HepG2 (cell line): ENCODE measurements around the gene MLLT10. TPM values are rescaled to one million over a fixed set of nuclear protein-coding genes. Genes with fewer than 3 reads are reported as not detected.

Experiments used
- ATAC-seq: fragments of 200-7000 bp; cut with Tn5 transposase; 3 replicates; pipeline ENCODE4 v1.9.1; 2020; ENCODE audit warnings: mild to moderate bottlenecking, moderate library complexity
- BruUV-seq: library from RNA; stranded (reverse); fragments of 400-500 nt; replicated peaks from 2 replicates; lab custom pipeline; 2021; lab: Mats Ljungman, UMichigan
- CTCF ChIA-PET: fragments of 300-600 bp; formaldehyde crosslinking; extraction: SDS; loops from one replicate; lab custom pipeline; 2021; ENCODE audit warnings: low total read pairs, inconsistent platforms, low intra/inter-chr PET ratio; lab: Yijun Ruan, JAX
- POLR2A ChIA-PET: fragments of 350-600 bp; sonication (Branson Sonifier 250); formaldehyde crosslinking; loops from one replicate; lab custom pipeline; 2020; ENCODE audit warnings: antibody characterized with exemption, inconsistent platforms; lab: Yijun Ruan, JAX
- DNase-seq: peaks from one replicate; pipeline ENCODE4 v3.0.0-alpha.2; 2015; ENCODE audit warnings: low spot score
- FAIRE-seq: peaks from 3 replicates; lab custom pipeline; 2011; peaks lifted over from hg19 to GRCh38; lab: Jason Lieb, UNC
- H2AFZ ChIP-seq: one replicate; pipeline ENCODE4 v1.6.1; 2011; ENCODE audit warnings: low read length, inconsistent platforms
- H3K27ac ChIP-seq: fragments of 300-600 bp; 3 replicates; pipeline ENCODE4 v1.8.0; 2011; ENCODE audit warnings: mixed run types, mild to moderate bottlenecking, mixed read lengths, low read length, inconsistent platforms; ENCODE audit not compliant: insufficient read depth; ENCODE audit errors: extremely low read length
- H3K27me3 ChIP-seq, 2 experiments: fragments of 200-600 bp in 1 of 2; 2 replicates in 1 of 2; 3 replicates in 1 of 2; pipeline versions ENCODE4 v1.6.0 to v1.8.0; 2011; ENCODE audit warnings: low read length in 2 of 2, mild to moderate bottlenecking in 2 of 2, moderate library complexity in 2 of 2, inconsistent platforms in 1 of 2; ENCODE audit not compliant: insufficient read depth in 2 of 2, control insufficient read depth in 1 of 2
- H3K36me3 ChIP-seq, 2 experiments: fragments of 200-600 bp in 1 of 2; replicated peaks in 1 of 2; 2 replicates in 1 of 2; 3 replicates in 1 of 2; pipeline versions ENCODE4 v1.5.1 to v1.8.0; 2011; ENCODE audit warnings: low read length in 2 of 2, inconsistent platforms in 1 of 2; ENCODE audit not compliant: insufficient read depth in 2 of 2, control insufficient read depth in 1 of 2
- H3K4me1 ChIP-seq: 2 replicates; pipeline ENCODE4 v1.5.1; 2012; ENCODE audit warnings: low read length, inconsistent platforms; ENCODE audit not compliant: insufficient read depth
- H3K4me2 ChIP-seq: 2 replicates; pipeline ENCODE4 v1.6.0; 2011; ENCODE audit warnings: low read depth, low read length, inconsistent platforms
- H3K4me3 ChIP-seq, 3 experiments: fragments of 200-600 bp in 1 of 3; sonication (generic), shearing (Covaris generic) in 1 of 3; replicated peaks in 1 of 3; 2 replicates each; pipeline ENCODE4 v1.5.1; 2011 to 2016; ENCODE audit warnings: low read length in 3 of 3, inconsistent platforms in 2 of 3, low read depth in 2 of 3, mild to moderate bottlenecking in 2 of 3, control low read depth in 1 of 3, mixed read lengths in 1 of 3; ENCODE audit not compliant: insufficient read depth in 1 of 3
- H3K79me2 ChIP-seq: one replicate; pipeline ENCODE4 v1.6.1; 2011; ENCODE audit warnings: low read length, inconsistent platforms; ENCODE audit not compliant: insufficient read depth
- H3K9ac ChIP-seq: 2 replicates; pipeline ENCODE4 v1.6.0; 2011; ENCODE audit warnings: mild to moderate bottlenecking, low read depth, low read length, inconsistent platforms; ENCODE audit not compliant: insufficient read depth
- H3K9me3 ChIP-seq: 2 replicates; pipeline ENCODE4 v1.5.1; 2012; ENCODE audit warnings: mild to moderate bottlenecking, low read length
- H4K20me1 ChIP-seq: 2 replicates; pipeline ENCODE4 v1.6.0; 2011; ENCODE audit warnings: inconsistent platforms, mild to moderate bottlenecking, low read length, moderate library complexity; ENCODE audit not compliant: insufficient read depth
- ATF7-NPFF ChIP-seq: sonication (generic); formaldehyde crosslinking; IDR thresholded peaks from 2 replicates; pipeline ENCODE4 v1.8.1; 2023; ENCODE audit warnings: mild to moderate bottlenecking, low read depth, missing genetic modification reagents, moderate library complexity
- BHLHE40 ChIP-seq: IDR thresholded peaks from 2 replicates; pipeline ENCODE4 v1.6.1; 2011; ENCODE audit warnings: low read length, improper control_type of control experiment
- CBX2 ChIP-seq, 2 experiments: fragments of 200-600 bp in 1 of 2; sonication (generic); formaldehyde crosslinking in 1 of 2; IDR thresholded peaks; 2 replicates each; pipeline versions ENCODE4 v1.7.0 to v1.8.1; 2018 to 2022; ENCODE audit warnings: low read depth in 2 of 2, low read length in 1 of 2, mild to moderate bottlenecking in 1 of 2, missing genetic modification reagents in 1 of 2
- FOXJ3 ChIP-seq: sonication (generic); formaldehyde crosslinking; IDR thresholded peaks from 2 replicates; pipeline ENCODE4 v1.4.0; 2020; ENCODE audit warnings: missing genetic modification reagents, mild to moderate bottlenecking, borderline replicate concordance
- NR2F6 ChIP-seq, 2 experiments: IDR thresholded peaks; 2 replicates each; pipeline ENCODE4 v1.6.1; 2016; ENCODE audit warnings: antibody characterized with exemption in 1 of 2, mild to moderate bottlenecking in 1 of 2
- REXO4 ChIP-seq: sonication (generic); formaldehyde crosslinking; IDR thresholded peaks from 2 replicates; pipeline ENCODE4 v1.8.0; 2022; ENCODE audit warnings: missing genetic modification reagents, mild to moderate bottlenecking, borderline replicate concordance
- TGIF2 ChIP-seq: IDR thresholded peaks from 2 replicates; pipeline ENCODE4 v1.6.1; 2016; ENCODE audit warnings: control low read depth, missing compliant biosample characterization
- ZNF3 ChIP-seq: IDR thresholded peaks from 2 replicates; pipeline ENCODE4 v1.7.0; 2017; ENCODE audit warnings: inconsistent platforms
- ZNF7 ChIP-seq: IDR thresholded peaks from 2 replicates; pipeline ENCODE4 v1.6.1; 2016; ENCODE audit warnings: missing biosample characterization, missing genetic modification reagents
- WGBS: methylation state at CpG from one replicate; pipeline ENCODE4 v1.1.6; 2017; ENCODE audit warnings: low lambda C conversion rate; 5-methylcytosine and 5-hydroxymethylcytosine counted together
- in situ Hi-C: cut with HindIII; loops from 2 replicates; pipeline ENCODE4 v1.10.0; 2017; ENCODE audit warnings: low pct_unique_long_range_greater_than_20kb; ENCODE audit not compliant: extremely low pct_ligation_motif_present
- intact Hi-C: fragments of 100-400 bp; cut with micrococcal nuclease; formaldehyde crosslinking; loops from one replicate; pipeline ENCODE4 v1.10.0; 2022; ENCODE audit not compliant: unreplicated experiment
- polyA plus RNA-seq, 8 experiments: library from polyadenylated mRNA; depleted of rRNA in 3 of 8; stranded (reverse) in 7 of 8; unstranded in 1 of 8; fragments of >200 nt; fragmentation: Illumina TruSeq in 4 of 8; extraction: Trizol in 4 of 8; gene quantifications; 2 replicates each; pipeline versions ENCODE4 v1.2.1 to v1.2.3, GENCODE V29; 2011 to 2016; ENCODE audit warnings: low read depth in 4 of 8, missing spikeins in 1 of 8, mixed read lengths in 1 of 8; ENCODE audit not compliant: insufficient read depth in 1 of 8
- total RNA-seq, 5 experiments: library from RNA; depleted of rRNA; stranded (reverse); fragments of >200 nt; fragmentation: Illumina TruSeq; extraction: Trizol; gene quantifications; 2 replicates each; pipeline ENCODE4 v1.2.3, GENCODE V29; 2016; ENCODE audit warnings: low read depth in 1 of 5
- TF ChIP-seq, protein P1 (sequence below): sonication (generic); formaldehyde crosslinking; IDR thresholded peaks from 2 replicates; pipeline ENCODE4 v1.5.0; 2020; ENCODE audit warnings: mild to moderate bottlenecking, missing genetic modification reagents
- TF ChIP-seq, protein P2 (sequence below): sonication (generic); formaldehyde crosslinking; IDR thresholded peaks from 2 replicates; pipeline ENCODE4 v1.4.0; 2020; ENCODE audit warnings: missing genetic modification reagents

Gene MLLT10
- total and polyA plus RNA-seq, 2 of the 13 experiments (the other 11 are each of a cell fraction or from before 2014, with no cell fraction given): 51.3 to 84.1 TPM

DNA sequence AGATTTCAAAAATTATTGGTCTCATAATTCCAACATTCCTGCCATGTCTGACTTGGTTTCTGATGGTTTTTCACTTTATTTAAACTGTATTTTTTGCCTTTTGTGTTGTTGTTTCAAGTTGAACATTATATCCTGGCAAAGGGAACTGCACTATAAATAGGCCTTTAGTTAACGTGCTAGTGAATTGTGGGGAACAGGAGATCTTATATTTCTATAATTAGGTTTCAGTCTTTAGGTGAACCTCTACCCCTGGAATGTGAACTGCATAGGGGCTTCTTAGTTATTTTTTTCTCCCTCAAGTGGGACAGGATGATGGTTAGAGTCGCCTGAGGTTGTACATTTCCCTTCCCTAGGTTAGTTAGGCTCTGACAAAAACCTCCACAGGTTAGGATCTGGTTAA, 128.6 kb downstream of the MLLT10 start:
- in situ Hi-C loops (no loop called here), intact Hi-C loops (no loop called here)
- Histone ChIP-seq H3K4me2 (no peak overlapping the region), H3K27ac (no peak overlapping the region), H3K9ac (no peak overlapping the region), H3K9me3 (no peaks in the 10 kb centered on the region), H3K79me2 (peaks cover 51% of the 10 kb centered on the region), H3K4me1 (no peaks in the 10 kb centered on the region), H4K20me1 (peaks cover under 1% of the 10 kb centered on the region; the same call in 1 of the 2 replicates), H3K36me3 (peaks cover 5 to 28% of the 10 kb centered on the region in 2 experiments), H3K4me3 (no peak overlapping the region), H3K27me3 (no peaks in the 10 kb centered on the region), H2AFZ (no peak overlapping the region)
- POLR2A ChIA-PET: no interaction called here
- ATAC-seq: no peak
- FAIRE-seq: no peak
- CTCF ChIA-PET: no interaction called here
- BruUV-seq: no TSS peak
- DNase-seq: no peak
- TF ChIP-seq ATF7-NPFF (CRISPR knock-in tag) (no peak), NR2F6 (IDR thresholded peaks at IDR 0.05) (no peak), NR2F6 (CRISPR knock-in tag; IDR thresholded peaks at IDR 0.05) (no peak), ZNF7 (CRISPR knock-in tag) (no peak), CBX2 (IDR thresholded peaks at IDR 0.05; ENCODE audit: low read depth, low read length) (no peak), CBX2 (CRISPR knock-in tag; IDR thresholded peaks at IDR 0.05; ENCODE audit: low read depth) (no peak), REXO4 (CRISPR knock-in tag) (no peak), BHLHE40 (no peak), ZNF3 (CRISPR knock-in tag) (no peak), TGIF2 (CRISPR knock-in tag) (no peak), FOXJ3 (CRISPR knock-in tag) (no peak)
- TF ChIP-seq, protein P1, sequence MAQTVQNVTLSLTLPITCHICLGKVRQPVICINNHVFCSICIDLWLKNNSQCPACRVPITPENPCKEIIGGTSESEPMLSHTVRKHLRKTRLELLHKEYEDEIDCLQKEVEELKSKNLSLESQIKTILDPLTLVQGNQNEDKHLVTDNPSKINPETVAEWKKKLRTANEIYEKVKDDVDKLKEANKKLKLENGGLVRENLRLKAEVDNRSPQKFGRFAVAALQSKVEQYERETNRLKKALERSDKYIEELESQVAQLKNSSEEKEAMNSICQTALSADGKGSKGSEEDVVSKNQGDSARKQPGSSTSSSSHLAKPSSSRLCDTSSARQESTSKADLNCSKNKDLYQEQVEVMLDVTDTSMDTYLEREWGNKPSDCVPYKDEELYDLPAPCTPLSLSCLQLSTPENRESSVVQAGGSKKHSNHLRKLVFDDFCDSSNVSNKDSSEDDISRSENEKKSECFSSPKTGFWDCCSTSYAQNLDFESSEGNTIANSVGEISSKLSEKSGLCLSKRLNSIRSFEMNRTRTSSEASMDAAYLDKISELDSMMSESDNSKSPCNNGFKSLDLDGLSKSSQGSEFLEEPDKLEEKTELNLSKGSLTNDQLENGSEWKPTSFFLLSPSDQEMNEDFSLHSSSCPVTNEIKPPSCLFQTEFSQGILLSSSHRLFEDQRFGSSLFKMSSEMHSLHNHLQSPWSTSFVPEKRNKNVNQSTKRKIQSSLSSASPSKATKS (CRISPR knock-in tag): no peak
- TF ChIP-seq, protein P2, sequence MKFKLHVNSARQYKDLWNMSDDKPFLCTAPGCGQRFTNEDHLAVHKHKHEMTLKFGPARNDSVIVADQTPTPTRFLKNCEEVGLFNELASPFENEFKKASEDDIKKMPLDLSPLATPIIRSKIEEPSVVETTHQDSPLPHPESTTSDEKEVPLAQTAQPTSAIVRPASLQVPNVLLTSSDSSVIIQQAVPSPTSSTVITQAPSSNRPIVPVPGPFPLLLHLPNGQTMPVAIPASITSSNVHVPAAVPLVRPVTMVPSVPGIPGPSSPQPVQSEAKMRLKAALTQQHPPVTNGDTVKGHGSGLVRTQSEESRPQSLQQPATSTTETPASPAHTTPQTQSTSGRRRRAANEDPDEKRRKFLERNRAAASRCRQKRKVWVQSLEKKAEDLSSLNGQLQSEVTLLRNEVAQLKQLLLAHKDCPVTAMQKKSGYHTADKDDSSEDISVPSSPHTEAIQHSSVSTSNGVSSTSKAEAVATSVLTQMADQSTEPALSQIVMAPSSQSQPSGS (CRISPR knock-in tag): no peak
- WGBS: 96% methylated on average over 2 of the region's 2 CpGs
